T-helper 1 cell treated with Interleukin-12 subunit alpha and Interleukin-12 subunit beta and Interleukin-4 antibody, amounts not matched to agents 30 ng/mL and 1 ng/mL, for 36 hours (primary cell): ENCODE results near the gene FCSK. TPM values are rescaled to one million over a fixed set of nuclear protein-coding genes. Genes with fewer than 3 reads are reported as not detected.
"Not testable (repeated sequence)": the region's sequence is repeated elsewhere in the genome, so short reads cannot be mapped to it uniquely, and the experiment has no call there.

Experiments used
- intact Hi-C: fragments of 100-400 bp; cut with micrococcal nuclease; formaldehyde crosslinking; loops from one replicate; pipeline ENCODE4 v1.15.1; 2024
- total RNA-seq: library from RNA; stranded (reverse); gene quantifications from 2 replicates; pipeline ENCODE4 v1.2.3, GENCODE V29; 2022

The FCSK gene
- total RNA-seq, 1 donor from 2014 or later = 22.5 TPM

DNA sequence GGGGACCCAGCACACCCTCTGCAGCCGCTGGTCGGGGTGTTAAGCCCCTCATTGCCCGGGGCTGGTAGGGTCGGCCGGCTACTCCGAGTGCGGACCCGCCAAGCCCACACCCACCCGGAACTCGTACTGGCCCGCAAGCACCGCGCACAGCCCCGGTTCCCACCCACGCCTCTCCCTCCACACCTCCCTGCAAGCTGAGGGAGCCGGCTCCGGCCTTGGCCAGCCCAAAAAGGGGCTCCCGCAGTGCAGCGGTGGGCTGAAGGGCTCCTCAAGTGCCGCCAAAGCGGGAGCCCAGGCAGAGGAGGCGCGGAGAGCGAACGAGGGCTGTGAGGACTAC lies 3.4 kb upstream of the FCSK start:
- intact Hi-C loops = not testable (repeated sequence)

DNA sequence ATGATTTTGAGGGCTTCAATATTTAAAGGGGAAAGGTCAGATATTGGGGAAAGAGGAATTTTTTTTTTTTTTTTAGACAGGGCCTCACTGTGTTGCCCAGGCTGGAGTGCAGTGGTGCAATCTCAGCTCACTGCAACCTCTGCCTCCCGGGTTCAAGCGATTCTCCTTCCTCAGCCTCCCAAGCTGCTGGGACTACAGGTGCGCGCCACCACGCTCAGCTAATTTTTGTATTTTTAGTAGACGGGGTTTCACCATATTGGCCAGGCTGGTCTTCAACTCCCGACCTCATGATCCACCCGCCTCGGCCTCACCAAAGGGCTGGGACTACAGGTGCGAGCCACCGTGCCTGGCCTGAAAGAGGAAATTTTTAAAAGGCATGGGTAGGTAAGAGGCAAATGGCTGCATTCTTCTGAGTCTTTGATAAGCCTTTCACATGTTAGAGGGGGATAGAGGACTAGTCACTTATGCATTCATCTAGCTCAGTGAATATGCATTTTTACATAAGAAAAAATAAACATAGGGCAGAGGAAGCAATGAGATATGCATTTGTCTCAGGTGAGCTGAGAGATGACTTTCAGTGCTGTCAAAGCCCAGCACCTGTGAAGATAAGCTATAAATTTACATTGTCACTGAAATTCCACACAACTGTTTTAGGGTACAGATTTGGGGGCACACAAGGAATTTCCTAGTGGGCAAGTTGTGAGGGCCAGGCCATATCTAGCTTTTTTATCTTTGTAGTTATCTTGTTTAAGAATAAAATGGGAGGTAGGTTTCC lies 1.1 kb upstream of the FCSK start:
- intact Hi-C loops = no loop called here

DNA sequence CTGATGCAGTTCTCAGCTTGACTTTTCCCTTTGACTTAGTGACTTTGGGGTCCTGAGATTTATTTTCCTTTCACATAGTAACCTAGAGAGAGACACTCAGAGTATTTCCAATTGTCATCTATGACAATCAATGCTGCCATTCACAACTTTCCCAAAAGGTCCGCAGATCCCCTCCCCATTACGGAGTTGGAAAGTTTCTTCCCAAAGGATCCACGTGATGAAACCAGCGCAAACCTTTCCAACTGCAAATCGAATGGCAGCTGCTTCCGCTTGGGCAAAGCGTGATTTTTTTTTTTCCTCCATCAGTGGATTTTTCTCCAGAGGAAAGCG lies 538 bp upstream of the FCSK start:
- intact Hi-C loops = loop anchor here (1.0 kb wide), 8 partner anchors 15 to 347 kb away; partner anchors contain the start of genes COG4, DDX19A, SF3B3 and ST3GAL2

DNA sequence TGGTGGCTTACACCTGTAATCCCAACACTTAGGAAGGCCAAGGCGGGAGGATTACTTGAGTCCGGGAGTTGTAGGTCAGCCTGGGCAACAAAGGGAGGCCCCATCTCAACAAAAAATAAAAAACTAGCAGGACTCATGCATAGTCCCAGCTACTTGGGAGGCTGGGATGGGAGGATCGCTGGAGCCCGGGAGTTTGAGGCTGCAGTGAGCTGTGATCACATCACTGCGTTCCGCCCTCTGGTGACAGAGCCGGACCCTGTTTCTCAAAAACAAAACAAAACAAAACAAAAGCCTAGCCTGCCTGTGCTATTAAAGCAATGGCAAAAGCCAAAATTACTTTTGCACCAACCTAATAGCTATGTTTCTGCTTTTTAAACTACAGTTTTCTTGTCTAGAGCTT lies 1.5 kb downstream of the FCSK start:
- intact Hi-C loops = no loop called here

DNA sequence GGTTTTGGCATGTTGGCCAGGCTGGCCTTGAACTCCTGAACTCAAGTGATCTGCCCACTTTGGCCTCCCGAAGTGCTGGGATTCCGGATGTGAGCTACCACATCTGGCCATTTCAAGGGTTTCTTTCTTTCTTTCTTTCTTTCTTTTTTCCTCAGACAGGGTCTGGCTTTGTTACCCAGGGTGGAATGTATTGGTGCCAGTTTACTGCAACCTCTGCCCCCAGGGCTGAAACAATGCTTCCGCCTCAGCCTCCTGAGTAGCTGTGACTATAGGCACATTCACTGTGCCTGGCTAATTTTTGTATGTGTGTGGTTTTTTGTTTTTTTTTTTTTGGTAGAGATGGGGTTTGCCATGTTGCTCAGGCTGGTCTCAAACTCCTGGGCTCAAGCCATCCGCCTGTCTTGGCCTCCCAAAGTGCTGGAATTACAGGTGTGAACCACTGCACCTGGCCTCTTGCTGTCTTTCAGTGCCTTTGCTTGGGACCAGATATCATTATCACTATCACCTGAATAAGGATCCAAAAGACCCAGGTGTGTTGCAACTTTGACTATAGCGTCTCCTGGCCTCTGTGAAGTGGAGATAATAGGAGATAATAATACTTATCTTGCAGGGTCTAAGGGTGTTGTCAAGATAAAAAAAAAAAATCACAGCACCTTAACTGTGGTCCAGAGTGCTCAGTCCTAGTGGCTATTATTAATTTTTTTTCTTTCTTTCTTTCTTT lies 3.2 kb downstream of the FCSK start:
- intact Hi-C loops = no loop called here

DNA sequence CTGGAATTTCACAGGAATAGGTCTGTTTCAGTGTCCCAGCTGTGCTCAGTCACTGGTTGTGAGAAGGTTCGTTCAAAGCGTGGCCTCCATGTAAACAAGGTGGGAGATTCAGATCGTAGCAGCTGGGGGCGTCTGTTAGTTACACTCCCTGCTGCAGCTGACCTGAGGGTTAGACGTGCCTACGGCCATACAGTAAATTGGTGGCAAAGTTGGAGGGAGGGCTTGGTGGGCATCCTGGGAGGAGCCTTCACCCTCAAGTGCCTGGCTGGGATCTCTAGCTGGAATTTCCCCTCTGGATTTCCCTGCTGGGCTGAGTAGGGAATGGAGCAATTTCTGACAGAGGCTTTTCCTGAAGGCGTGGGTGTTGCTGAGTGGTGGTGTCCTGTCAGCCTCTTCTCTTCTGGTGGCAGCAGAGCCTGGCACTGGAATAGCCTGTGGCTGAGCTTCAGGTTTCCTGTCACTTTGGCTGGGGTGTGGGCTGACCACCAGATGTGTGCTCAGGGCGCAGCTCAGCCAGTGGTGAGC lies 6.4 kb downstream of the FCSK start:
- intact Hi-C loops = no loop called here

DNA sequence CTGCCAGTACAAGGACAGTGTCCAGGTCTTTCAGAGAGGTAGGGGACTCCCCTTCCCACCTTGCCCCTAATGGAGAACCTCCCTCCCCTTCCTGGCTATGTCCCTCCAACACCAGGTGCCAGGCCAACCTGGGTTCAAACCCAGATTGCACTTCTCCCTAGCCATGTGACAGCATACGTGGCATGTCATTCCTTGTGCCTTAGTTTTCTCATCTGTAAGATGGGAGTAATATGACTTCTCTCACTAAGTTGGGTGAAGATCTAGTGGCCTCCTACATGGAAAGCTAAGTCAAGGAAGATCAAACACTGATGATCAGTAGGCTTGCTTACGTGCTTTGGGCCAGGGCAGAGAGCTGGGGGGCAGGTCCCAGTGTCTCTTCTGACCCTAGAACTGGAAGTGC lies 8.8 kb downstream of the FCSK start:
- intact Hi-C loops = no loop called here

DNA sequence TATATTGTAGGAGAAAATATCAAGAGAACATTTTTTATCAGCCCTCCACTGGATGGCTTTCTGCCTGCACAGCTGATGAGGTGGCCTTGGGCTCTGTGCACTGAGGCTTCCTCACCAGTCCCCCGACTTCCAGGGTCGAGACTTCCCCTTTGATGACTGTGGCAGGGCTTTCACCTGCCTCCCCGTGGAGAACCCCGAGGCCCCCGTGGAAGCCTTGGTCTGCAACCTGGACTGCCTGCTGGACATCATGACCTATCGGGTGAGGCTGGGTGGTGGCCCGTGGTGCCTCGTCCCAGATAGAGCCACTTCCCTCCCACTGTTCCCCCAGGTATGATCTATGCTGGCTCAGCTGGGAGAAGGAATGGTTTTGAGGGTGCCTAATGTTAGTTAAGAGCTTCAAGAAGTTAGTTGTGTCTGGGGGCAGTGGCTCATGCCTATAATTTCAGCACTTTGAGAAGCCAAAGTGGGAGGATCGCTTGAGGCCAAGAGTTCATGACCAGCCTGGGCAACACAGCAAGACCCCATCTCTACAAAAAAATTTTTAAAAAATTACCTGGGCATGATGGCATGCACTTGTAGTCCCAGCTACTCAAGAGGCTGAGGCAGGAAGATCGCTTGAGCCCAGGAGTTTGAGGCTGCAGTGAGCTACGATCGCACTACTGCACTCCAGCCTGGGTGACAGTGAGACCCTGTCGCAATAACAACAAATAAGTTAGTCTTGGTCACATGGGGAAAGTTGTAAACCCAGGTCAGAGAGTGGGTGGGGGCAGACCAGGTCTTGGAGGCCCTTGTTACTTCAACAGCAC lies 11.8 kb downstream of the FCSK start:
- intact Hi-C loops = no loop called here

DNA sequence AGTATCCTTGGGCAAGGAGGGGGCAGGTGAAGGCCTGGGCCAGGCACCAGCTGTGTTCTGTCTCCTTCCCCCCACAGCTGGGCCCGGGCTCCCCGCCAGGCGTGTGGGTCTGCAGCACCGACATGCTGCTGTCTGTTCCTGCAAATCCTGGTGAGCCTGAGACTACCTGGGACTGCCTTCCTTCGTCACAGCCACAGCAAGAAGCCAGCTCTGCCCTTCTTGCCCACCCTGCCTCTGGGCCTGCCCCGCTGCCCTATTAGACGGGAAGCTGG lies 12.3 kb downstream of the FCSK start:
- intact Hi-C loops = no loop called here

DNA sequence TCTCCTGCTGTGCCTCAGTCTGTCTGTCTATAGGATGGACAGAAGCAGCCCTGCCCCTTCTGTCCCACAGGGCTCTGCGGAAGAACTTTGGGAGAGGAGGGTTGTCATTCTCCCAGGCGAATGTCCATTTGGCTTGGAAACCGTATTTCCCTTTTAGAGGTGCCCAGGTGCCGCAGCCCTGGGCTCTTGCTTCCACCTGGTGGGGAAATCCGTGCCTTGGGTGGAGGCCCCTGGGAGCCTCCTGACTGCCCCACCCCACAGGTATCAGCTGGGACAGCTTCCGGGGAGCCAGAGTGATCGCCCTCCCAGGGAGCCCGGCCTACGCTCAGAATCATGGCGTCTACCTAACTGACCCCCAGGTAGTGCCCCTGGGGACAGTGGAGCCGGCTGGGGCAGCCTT lies 12.7 kb downstream of the FCSK start:
- intact Hi-C loops = no loop called here

DNA sequence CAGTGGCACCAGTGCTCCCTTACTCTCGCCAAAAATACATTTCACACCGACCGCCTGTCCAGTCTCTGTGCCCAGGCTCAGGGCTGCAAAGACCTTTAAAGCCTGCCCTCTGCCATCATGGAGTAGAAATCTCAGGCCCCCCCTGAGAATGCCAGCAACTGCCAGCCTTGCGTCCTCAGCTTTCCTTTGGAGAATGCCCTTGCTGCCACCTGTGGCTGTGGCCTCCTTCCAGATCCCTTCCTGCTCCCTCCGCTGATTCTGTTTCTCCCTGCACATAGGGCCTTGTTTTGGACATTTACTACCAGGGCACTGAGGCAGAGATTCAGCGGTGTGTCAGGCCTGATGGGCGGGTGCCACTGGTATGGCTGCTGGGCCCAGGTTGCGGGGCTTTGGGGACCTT lies 13.2 kb downstream of the FCSK start:
- intact Hi-C loops = no loop called here

DNA sequence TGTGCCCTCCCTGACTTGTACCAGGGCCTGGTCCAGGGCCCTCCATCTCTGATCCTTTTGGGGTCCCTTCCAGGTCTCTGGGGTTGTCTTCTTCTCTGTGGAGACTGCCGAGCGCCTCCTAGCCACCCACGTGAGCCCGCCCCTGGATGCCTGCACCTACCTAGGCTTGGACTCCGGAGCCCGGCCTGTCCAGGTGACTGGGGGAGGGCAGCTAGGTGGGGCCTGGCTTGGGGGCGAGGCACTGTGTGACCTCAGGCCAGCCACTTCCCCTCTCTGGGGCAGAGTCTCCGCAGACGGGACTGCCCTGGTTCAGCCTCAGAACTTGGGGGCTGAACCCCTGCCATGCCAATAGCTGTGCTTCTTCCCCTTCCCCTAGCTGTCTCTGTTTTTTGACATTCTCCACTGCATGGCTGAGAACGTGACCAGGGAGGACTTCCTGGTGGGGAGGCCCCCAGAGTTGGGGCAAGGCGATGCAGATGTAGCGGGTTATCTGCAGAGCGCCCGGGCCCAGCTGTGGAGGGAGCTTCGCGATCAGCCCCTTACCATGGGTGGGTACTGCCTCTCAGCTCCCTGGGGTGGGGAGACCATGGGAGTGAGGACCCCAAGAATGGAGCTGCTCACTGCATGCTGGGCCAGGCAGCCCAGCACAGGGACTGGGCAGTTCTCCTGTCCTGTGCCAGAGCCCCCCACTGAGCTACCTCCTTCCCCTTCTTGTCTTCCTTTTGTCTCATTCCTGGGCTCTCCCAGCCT lies 14.6 kb downstream of the FCSK start:
- intact Hi-C loops = no loop called here

DNA sequence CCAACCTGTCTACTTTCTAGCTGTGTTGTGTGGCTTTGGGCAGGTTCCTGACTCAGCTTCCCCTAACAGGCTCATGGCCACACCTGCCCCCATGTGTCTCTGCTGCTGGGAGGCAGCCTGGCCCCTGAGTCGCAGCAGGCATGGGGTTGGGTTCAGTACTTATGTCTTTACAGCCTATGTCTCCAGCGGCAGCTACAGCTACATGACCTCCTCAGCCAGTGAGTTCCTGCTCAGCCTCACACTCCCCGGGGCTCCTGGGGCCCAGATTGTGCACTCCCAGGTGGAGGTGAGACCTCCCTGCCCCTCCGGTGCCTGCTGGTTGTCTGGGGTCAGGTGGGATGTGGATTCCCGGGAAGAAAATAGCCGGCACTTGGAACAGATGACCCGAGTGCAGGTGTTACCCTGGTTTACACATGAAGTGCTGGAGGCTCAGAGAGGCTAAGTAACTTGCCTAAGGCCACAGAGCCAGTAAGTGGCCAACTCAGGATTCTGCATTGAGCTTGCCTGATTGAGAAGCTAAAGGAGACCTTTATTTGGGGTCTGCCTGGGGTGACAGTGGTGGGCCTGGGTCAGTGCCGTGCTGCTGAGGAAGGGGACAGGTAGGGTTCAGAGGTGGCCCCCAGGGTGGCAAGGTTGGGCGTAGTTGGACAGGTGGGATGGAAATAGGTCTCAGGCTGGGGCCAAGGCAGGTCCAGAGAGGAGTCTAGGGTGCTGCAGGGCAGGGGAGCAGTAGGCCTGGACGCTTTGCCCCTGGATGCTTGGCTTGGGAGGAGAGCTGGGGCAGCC lies 15.9 kb downstream of the FCSK start:
- intact Hi-C loops = no loop called here

DNA sequence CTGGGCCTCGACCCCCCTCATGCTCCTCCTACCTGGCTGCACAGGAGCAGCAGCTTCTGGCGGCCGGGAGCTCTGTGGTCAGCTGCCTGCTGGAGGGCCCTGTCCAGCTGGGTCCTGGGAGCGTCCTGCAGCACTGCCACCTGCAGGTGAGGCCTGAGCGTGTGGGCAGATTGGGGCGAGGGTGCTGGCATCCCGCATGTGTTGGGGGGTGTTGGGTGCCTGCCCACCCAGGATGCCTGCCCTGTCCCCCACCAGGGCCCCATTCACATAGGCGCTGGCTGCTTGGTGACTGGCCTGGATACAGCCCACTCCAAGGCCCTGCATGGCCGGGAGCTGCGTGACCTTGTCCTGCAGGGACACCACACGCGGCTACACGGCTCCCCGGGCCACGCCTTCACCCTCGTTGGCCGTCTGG lies 16.5 kb downstream of the FCSK start:
- intact Hi-C loops = no loop called here

DNA sequence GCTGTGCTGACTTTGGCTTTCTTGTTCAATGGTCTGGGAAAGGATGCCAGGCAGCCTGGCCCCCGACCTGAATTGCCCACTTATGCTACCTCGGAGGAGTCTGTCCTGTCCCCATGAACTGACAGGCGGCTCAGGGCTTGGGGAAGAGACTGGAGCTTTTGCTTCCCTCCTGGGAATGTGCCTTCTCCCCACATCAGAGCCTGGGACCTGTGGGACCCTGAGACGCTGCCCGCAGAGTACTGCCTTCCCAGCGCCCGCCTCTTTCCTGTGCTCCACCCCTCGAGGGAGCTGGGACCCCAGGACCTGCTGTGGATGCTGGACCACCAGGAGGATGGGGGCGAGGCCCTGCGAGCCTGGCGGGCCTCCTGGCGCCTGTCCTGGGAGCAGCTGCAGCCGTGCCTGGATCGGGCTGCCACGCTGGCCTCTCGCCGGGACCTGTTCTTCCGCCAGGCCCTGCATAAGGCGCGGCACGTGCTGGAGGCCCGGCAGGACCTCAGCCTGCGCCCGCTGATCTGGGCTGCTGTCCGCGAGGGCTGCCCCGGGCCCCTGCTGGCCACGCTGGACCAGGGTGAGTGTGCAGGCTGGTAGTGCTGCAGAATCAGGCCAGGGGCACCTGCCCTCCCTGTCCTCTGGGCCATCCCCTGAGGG lies 18.5 kb downstream of the FCSK start:
- intact Hi-C loops = no loop called here

DNA sequence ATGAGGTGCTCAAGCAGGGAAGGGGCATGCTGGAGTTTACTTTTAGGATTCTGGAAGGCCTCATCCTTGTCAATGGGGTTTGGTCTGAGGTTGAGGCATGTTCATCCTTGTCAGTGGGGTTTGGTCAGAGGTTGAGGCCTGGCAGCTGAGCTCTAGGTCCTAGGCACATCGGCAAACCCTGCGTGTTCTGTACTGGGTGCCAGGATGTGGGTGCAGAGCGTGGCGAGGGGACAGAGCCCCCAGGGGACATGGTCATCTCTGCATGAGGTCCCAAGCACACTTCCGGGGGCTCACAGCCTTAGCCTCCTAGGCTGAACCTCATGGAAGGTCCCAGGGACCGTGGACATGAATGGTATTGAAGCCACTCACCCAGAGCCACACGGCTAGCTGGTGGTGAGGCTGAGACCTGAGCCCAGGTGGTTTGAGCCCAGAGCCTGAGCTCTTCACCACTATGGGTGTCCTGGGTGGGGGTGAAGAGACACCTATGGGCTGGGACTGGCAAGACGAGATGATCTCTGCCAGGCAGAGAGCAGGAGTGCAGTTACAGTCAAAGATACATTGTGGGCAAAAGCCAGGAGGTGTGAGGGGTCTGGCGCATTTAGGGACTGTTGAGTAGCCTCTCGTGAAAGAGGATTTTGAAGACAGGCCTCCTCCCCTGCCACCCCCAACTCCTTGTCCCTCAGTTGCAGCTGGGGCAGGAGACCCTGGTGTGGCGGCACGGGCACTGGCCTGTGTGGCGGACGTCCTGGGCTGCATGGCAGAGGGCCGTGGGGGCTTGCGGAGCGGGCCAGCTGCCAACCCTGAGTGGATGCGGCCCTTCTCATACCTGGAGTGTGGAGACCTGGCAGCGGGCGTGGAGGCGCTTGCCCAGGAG lies 19.3 kb downstream of the FCSK start:
- intact Hi-C loops = no loop called here

DNA sequence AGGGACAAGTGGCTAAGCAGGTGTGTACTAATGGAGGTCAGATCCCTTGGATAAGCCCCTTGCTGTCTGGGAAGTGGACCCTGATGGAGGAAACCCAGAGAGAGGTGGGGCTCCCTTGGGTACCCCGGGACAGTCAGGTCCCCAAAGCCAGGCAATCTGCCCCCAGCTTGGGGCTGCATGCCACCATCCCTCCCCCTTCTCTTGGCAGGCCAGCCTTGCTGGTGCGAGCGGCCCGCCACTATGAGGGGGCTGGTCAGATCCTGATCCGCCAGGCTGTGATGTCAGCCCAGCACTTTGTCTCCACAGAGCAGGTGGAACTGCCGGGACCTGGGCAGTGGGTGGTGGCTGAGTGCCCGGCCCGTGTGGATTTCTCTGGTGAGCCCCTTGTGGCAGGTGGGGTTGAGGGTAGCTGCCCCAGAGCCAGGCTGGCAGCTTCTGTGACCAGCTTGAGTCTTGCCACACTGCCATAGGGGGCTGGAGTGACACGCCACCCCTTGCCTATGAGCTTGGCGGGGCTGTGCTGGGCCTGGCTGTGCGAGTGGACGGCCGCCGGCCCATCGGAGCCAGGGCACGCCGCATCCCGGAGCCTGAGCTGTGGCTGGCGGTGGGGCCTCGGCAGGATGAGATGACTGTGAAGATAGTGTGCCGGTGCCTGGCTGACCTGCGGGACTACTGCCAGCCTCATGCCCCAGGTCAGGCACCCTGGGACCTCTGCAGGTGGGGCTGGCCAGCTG lies 20.1 kb downstream of the FCSK start:
- intact Hi-C loops = no loop called here

DNA sequence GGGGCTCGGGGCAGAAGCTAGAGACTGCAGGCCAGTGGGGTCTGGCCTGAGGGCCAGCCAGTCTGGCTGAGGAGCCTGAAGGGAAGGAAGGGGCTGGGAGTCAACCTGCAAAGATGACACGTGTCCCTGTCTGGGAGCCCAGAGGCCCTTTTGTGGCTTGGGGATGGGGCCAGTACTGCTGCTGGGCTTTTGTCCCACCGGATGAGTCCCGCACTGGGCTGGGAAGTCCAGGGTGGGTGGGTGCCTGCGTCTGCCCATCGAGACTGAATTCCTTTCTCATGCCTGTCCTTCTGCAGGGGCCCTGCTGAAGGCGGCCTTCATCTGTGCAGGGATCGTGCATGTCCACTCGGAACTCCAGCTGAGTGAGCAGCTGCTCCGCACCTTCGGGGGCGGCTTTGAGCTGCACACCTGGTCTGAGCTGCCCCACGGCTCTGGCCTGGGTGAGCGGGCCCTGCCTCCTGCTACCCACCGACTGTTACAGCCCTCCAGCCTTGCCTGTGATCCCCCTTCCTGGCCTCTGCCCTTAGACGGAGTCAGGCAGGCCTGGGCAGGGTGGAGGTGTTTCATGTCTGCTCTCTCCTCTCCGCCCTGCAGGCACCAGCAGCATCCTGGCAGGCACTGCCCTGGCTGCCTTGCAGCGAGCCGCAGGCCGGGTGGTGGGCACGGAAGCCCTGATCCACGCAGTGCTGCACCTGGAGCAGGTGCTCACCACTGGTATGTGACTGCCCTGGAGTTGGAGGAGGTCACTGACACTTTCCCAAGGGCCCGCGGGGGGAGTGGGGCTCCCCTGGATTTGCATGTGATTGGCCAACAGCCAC lies 20.9 kb downstream of the FCSK start:
- intact Hi-C loops = no loop called here
